Caco-2 (cell line): ENCODE data around the gene HNRNPM. TPM values are rescaled to one million over a fixed set of nuclear protein-coding genes. Genes with fewer than 3 reads are reported as not detected.
"Not testable (repeated sequence)": the region's sequence is repeated elsewhere in the genome, so short reads cannot be mapped to it uniquely, and the experiment has no call there.

Experiments
- BruUV-seq: library from RNA; stranded (reverse); fragments of 400-500 nt; replicated peaks from 2 replicates; lab custom pipeline; 2021; lab: Mats Ljungman, UMichigan
- CTCF ChIA-PET: fragments of 300-600 bp; sonication (Branson Sonifier 250); formaldehyde crosslinking; loops from one replicate; lab custom pipeline; 2022; ENCODE audit warnings: antibody characterized with exemption; lab: Charles Lee
- POLR2A ChIA-PET: fragments of 300-600 bp; sonication (Branson Sonifier 250); formaldehyde crosslinking; loops from one replicate; lab custom pipeline; 2022; ENCODE audit warnings: antibody characterized with exemption; lab: Charles Lee
- DNase-seq, 2 experiments: peaks; one replicate each; pipeline versions ENCODE4 v3.0.0 to v3.0.0-alpha.2; 2020 to 2022
- H3K27me3 ChIP-seq: replicated peaks from 2 replicates; pipeline ENCODE4 v1.6.0; 2011; ENCODE audit warnings: low read length; ENCODE audit not compliant: control insufficient read depth, insufficient read depth
- H3K36me3 ChIP-seq: 2 replicates; pipeline ENCODE4 v1.5.1; 2011; ENCODE audit warnings: low read length; ENCODE audit not compliant: control insufficient read depth, insufficient read depth
- H3K4me1 ChIP-seq: fragments of 250-450 bp; sonication (Bioruptor Pico); 2 replicates; pipeline ENCODE4 v1.5.1; 2020; ENCODE audit warnings: mild to moderate bottlenecking
- H3K4me3 ChIP-seq: 2 replicates; pipeline ENCODE4 v1.5.1; 2011; ENCODE audit warnings: low read depth, mild to moderate bottlenecking, control low read depth, low read length
- H3K9me3 ChIP-seq: fragments of 250-450 bp; sonication (Bioruptor Pico); 2 replicates; pipeline ENCODE4 v1.5.1; 2020; ENCODE audit warnings: mild to moderate bottlenecking, moderate library complexity
- H3K27ac Mint-ChIP-seq: one replicate; pipeline ENCODE4 v1.8.0; 2022; ENCODE audit warnings: mixed read lengths; ENCODE audit not compliant: unreplicated experiment
- H3K27me3 Mint-ChIP-seq: one replicate; pipeline ENCODE4 v1.8.0; 2022; ENCODE audit warnings: mixed read lengths; ENCODE audit not compliant: insufficient read depth, unreplicated experiment
- H3K36me3 Mint-ChIP-seq: one replicate; pipeline ENCODE4 v1.8.0; 2022; ENCODE audit warnings: mild to moderate bottlenecking, mixed read lengths; ENCODE audit not compliant: insufficient read depth, unreplicated experiment
- H3K4me1 Mint-ChIP-seq: one replicate; pipeline ENCODE4 v1.8.0; 2022; ENCODE audit warnings: low read depth, mixed read lengths; ENCODE audit not compliant: unreplicated experiment
- H3K4me3 Mint-ChIP-seq: one replicate; pipeline ENCODE4 v1.8.0; 2022; ENCODE audit warnings: mild to moderate bottlenecking, moderate library complexity, mixed read lengths; ENCODE audit not compliant: unreplicated experiment
- H3K9me3 Mint-ChIP-seq: one replicate; pipeline ENCODE4 v1.8.0; 2022; ENCODE audit warnings: mixed read lengths; ENCODE audit not compliant: unreplicated experiment
- CTCF ChIP-seq, 2 experiments: fragments of 200-600 bp in 1 of 2; IDR thresholded peaks; 1 replicate in 1 of 2; 2 replicates in 1 of 2; pipeline versions ENCODE4 v1.5.1 to v1.8.0; 2011 to 2022; ENCODE audit warnings: antibody characterized with exemption in 1 of 2, control low read depth in 1 of 2, inconsistent platforms in 1 of 2, low read depth in 1 of 2, low read length in 1 of 2, mild to moderate bottlenecking in 1 of 2, moderate library complexity in 1 of 2; ENCODE audit not compliant: insufficient read depth in 1 of 2, severe bottlenecking in 1 of 2, unreplicated experiment in 1 of 2
- intact Hi-C: fragments of 100-400 bp; cut with micrococcal nuclease; formaldehyde crosslinking; loops from one replicate; pipeline ENCODE4 v1.10.0; 2022; ENCODE audit not compliant: unreplicated experiment
- total RNA-seq: library from RNA; stranded (reverse); gene quantifications from 2 replicates; pipeline ENCODE4 v1.2.3, GENCODE V29; 2022

Gene HNRNPM
- total RNA-seq, 1 experiment from 2014 or later, result 271 TPM

DNA sequence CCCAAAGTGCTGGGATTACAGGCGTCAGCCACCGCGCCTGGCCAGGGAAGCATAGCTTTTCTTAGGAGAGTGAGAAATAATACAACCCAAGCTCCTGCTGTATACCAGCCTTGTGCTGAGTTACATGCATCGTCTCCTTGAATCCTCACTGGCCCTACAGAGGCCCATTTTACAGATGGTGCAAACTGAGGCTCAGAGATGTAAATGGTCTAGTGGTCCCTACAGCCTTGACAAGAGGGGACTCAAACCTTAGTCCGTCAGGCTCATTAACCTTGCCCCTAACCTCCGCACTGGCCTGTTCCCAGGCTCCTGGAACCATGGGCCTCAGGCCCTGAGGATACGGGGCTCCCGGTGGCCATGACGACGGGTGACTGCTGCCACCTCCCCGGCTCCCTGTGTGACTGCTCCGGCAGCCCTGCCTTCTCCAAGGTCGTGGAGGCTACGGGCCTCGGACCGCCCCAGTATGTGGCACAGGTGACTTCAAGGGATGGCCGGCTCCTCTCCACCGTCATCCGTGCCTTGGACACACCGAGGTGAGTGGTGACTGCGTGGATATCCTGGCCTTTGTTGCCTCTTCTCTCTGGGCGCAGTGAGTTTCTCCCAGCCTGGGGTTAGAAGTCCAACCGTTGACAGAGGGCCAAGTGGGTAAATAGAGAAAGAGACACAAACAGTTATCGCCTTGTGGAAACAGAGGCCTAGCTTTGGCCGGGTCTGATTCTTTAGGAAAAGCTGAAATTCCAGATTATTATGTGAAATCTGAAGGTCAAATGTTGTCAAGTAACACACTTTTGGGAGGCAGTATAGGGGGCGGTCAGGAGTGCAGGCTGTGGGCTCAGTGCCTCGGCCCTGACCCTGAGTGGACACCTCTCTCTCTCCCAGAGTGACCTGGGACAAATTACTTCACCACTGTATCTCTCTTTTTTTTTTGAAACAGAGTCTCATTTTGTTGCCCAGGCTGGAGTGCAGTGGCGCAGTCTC lies 23.0 kb upstream of the HNRNPM start:
- Mint-ChIP-seq H3K27ac (no peak overlapping the region), H3K4me3 (no peak overlapping the region)

DNA sequence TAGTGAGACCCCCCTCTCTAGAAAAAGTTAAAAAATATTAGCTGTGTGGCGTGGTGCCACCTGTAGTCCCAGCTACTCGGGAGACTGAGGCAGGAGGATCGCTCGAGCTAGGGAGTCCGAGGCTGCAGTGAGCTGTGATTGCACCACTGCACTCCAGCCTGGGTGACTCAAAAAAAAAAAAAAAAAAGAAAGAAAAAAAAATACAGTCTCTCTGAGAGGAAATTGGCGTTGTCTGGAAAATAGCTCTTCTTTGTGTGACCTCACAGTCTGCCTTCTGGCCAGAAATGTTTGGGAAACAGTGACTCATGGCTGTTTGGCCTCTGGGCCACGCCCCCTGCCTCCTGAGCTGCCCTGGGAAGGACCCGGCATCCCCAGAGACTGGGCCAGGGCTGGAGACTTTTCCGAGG lies 21.0 kb upstream of the HNRNPM start:
- intact Hi-C loops, result no loop called here
- POLR2A ChIA-PET, result interaction anchor here (0.6 to 1.4 kb wide), 7 partner anchors 11 to 137 kb away, joined by 4 to 13 read pairs (median 7); partner anchors contain the start of genes HNRNPM, MARCHF2, RAB11B and ZNF414
- H3K36me3 ChIP-seq, result no peaks in the 10 kb centered on the region

More for the DNA sequence above, 23.0 kb upstream of the HNRNPM start:
- no peaks in the 10 kb centered on the region for H3K9me3 ChIP-seq
- Mint-ChIP-seq H3K9me3 (no peaks in the 10 kb centered on the region), H3K36me3 (no peaks in the 10 kb centered on the region), H3K4me1 (no peaks in the 10 kb centered on the region), H3K27me3 (no peaks in the 10 kb centered on the region)
- H3K4me3 ChIP-seq, result no peak overlapping the region
- intact Hi-C loops, result no loop called here
- H3K27me3 ChIP-seq, result no peaks in the 10 kb centered on the region
- no peak for TF ChIP-seq CTCF (IDR thresholded peaks at IDR 0.05; ENCODE audit: insufficient read depth in 1 of 2, low read depth in 1 of 2, low read length in 1 of 2, severe bottlenecking in 1 of 2, unreplicated experiment in 1 of 2)
- no peak for DNase-seq
- POLR2A ChIA-PET, result interaction anchor here (0.6 kb wide), 1 partner anchor 142 kb away, joined by 3 read pairs; no protein-coding TSS in a partner anchor
- H3K36me3 ChIP-seq, result no peaks in the 10 kb centered on the region
- BruUV-seq, result no TSS peak
- CTCF ChIA-PET, result interaction anchor here (1.5 kb wide), 1 partner anchor 9 kb away, joined by 4 read pairs; the partner anchor contains the start of gene MARCHF2
- H3K4me1 ChIP-seq, result peaks cover 18% of the 10 kb centered on the region; the same call in 1 of the 2 replicates

DNA sequence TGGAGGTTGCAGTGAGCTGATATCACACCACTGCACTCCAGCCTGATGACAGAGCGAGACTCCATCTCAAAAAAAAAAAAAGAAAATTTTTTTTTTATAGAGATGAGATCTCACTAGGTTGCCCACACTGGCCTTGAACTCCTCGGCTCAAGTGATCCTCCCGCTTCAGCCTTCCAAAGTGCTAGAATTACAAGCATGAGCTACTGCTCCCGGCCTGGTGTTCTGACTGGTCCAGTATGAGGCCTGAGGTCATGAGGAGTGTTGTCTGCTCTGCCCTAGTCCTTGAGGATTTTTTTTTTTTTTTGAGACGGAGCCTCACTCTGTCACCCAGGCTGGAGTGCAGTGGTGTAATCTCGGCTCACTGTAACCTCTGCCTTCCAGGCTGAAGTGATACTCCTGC lies 19.4 kb upstream of the HNRNPM start:
- H3K36me3 Mint-ChIP-seq, H3K27ac Mint-ChIP-seq, intact Hi-C loops, H3K4me3 Mint-ChIP-seq, H3K27me3 ChIP-seq, H3K36me3 ChIP-seq, H3K4me1 Mint-ChIP-seq, H3K9me3 ChIP-seq, BruUV-seq, DNase-seq, H3K27me3 Mint-ChIP-seq, H3K9me3 Mint-ChIP-seq, H3K4me3 ChIP-seq: not testable (repeated sequence)
- POLR2A ChIA-PET, result interaction anchor here (0.7 kb wide), 1 partner anchor 55 kb away, joined by 7 read pairs; no protein-coding TSS in a partner anchor
- H3K4me1 ChIP-seq, result peaks cover 11% of the 10 kb centered on the region; the same call in 1 of the 2 replicates
- CTCF ChIA-PET, result interaction anchor here (0.7 kb wide), 1 partner anchor 101 kb away, joined by 3 read pairs; no protein-coding TSS in a partner anchor

More for the DNA sequence above, 21.0 kb upstream of the HNRNPM start:
- CTCF ChIA-PET, result interaction anchor here (0.6 to 1.4 kb wide), 9 partner anchors 10 to 231 kb away, joined by 3 to 18 read pairs (median 5); partner anchors contain the start of genes MARCHF2 and ZNF414
- Mint-ChIP-seq H3K4me1 (no peaks in the 10 kb centered on the region), H3K4me3 (no peak overlapping the region), H3K27me3 (no peaks in the 10 kb centered on the region), H3K27ac (peak overlapping the region; percentile 45), H3K9me3 (no peaks in the 10 kb centered on the region), H3K36me3 (no peaks in the 10 kb centered on the region)
- DNase-seq, result peak; percentile 79 to 86
- Histone ChIP-seq H3K4me3 (no peak overlapping the region), H3K27me3 (no peaks in the 10 kb centered on the region), H3K4me1 (peaks cover 11% of the 10 kb centered on the region; the same call in 1 of the 2 replicates), H3K9me3 (no peaks in the 10 kb centered on the region)
- no TSS peak for BruUV-seq
- no peak for TF ChIP-seq CTCF (IDR thresholded peaks at IDR 0.05; ENCODE audit: insufficient read depth in 1 of 2, low read depth in 1 of 2, low read length in 1 of 2, severe bottlenecking in 1 of 2, unreplicated experiment in 1 of 2)
